Progenitor cell of endocrine pancreas (in vitro differentiated cells): ENCODE measurements around the gene S1PR3. TPM values are rescaled to one million over a fixed set of nuclear protein-coding genes. Genes with fewer than 3 reads are reported as not detected.

Source experiments
- DNase-seq: peaks from one replicate; pipeline ENCODE4 v3.0.0; 2021; ENCODE audit warnings: low spot score; ENCODE audit not compliant: unreplicated experiment
- H3K27ac Mint-ChIP-seq: 2 replicates; pipeline ENCODE4 v1.8.0; 2021; ENCODE audit warnings: mild to moderate bottlenecking, moderate library complexity, mixed read lengths
- H3K27me3 Mint-ChIP-seq: 2 replicates; pipeline ENCODE4 v1.8.0; 2021; ENCODE audit warnings: mixed read lengths
- H3K36me3 Mint-ChIP-seq: 2 replicates; pipeline ENCODE4 v1.8.0; 2022; ENCODE audit warnings: mixed read lengths; ENCODE audit not compliant: insufficient read depth
- H3K4me1 Mint-ChIP-seq: 2 replicates; pipeline ENCODE4 v1.8.0; 2021; ENCODE audit warnings: low read depth, mixed read lengths
- H3K4me3 Mint-ChIP-seq: 2 replicates; pipeline ENCODE4 v1.8.0; 2021; ENCODE audit warnings: low read depth, mild to moderate bottlenecking, moderate library complexity, mixed read lengths
- H3K9me3 Mint-ChIP-seq: 2 replicates; pipeline ENCODE4 v1.8.0; 2021; ENCODE audit warnings: low read depth, mixed read lengths
- total RNA-seq: library from RNA; stranded (reverse); gene quantifications from 2 replicates; pipeline ENCODE4 v1.2.1, GENCODE V29; 2021
- TF ChIP-seq, protein P1 (sequence below): fragments of 200-600 bp; sonication (generic); IDR thresholded peaks from one replicate; pipeline ENCODE4 v1.5.0; 2021; ENCODE audit warnings: antibody characterized with exemption, mild to moderate bottlenecking; ENCODE audit not compliant: unreplicated experiment

Gene S1PR3
- total RNA-seq, 1 donor from 2014 or later: 1.6 TPM

DNA sequence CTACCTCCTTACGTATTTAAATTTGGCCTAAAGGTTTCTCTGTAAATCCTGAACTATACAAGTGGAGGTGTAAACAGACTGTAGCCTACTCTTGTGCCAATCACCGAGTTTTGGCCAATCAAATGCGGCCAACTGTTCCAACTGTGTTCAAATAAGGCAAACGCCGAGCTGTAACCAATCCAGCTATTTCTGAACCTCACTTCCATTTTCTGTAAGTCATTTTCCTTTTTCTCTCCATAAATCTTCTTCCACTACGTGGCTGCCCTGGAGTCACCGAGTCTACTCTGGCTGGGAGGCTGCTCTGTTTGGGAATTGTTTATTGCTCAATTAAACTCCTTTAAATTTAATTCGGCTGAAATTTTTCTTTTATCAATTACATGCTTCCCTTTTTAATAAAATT, 58.4 kb downstream of the S1PR3 start:
- TF ChIP-seq, protein P1, sequence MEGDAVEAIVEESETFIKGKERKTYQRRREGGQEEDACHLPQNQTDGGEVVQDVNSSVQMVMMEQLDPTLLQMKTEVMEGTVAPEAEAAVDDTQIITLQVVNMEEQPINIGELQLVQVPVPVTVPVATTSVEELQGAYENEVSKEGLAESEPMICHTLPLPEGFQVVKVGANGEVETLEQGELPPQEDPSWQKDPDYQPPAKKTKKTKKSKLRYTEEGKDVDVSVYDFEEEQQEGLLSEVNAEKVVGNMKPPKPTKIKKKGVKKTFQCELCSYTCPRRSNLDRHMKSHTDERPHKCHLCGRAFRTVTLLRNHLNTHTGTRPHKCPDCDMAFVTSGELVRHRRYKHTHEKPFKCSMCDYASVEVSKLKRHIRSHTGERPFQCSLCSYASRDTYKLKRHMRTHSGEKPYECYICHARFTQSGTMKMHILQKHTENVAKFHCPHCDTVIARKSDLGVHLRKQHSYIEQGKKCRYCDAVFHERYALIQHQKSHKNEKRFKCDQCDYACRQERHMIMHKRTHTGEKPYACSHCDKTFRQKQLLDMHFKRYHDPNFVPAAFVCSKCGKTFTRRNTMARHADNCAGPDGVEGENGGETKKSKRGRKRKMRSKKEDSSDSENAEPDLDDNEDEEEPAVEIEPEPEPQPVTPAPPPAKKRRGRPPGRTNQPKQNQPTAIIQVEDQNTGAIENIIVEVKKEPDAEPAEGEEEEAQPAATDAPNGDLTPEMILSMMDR: no peak
- Mint-ChIP-seq H3K9me3 (peaks cover 2% of the 10 kb centered on the region), H3K27ac (no peak overlapping the region), H3K27me3 (no peaks in the 10 kb centered on the region), H3K4me1 (peaks cover 3% of the 10 kb centered on the region), H3K4me3 (no peak overlapping the region), H3K36me3 (peaks cover 1% of the 10 kb centered on the region)
- no peak for DNase-seq

GRCh38 chr9:89051421-89052025, 60.3 kb downstream of the S1PR3 start:
- peaks cover 2% of the 10 kb centered on the region for H3K9me3 Mint-ChIP-seq
- H3K36me3 Mint-ChIP-seq: peaks cover 1% of the 10 kb centered on the region
- no peak for DNase-seq
- no peak overlapping the region for H3K27ac Mint-ChIP-seq
- TF ChIP-seq, protein P1: no peak
- peaks cover 3% of the 10 kb centered on the region for H3K4me1 Mint-ChIP-seq
- no peaks in the 10 kb centered on the region for H3K27me3 Mint-ChIP-seq
- no peak overlapping the region for H3K4me3 Mint-ChIP-seq

- no peaks in the 10 kb centered on the region for H3K27me3 Mint-ChIP-seq
- H3K27ac Mint-ChIP-seq: no peak overlapping the region
- peaks cover 2% of the 10 kb centered on the region for H3K9me3 Mint-ChIP-seq
- peaks cover 1% of the 10 kb centered on the region for H3K36me3 Mint-ChIP-seq
- DNase-seq: no peak
- TF ChIP-seq, protein P1: no peak
- no peak overlapping the region for H3K4me3 Mint-ChIP-seq
- H3K4me1 Mint-ChIP-seq: peaks cover 3% of the 10 kb centered on the region
Observed at GRCh38 chr9:89052470-89053097, 61.3 kb downstream of the S1PR3 start.

DNA sequence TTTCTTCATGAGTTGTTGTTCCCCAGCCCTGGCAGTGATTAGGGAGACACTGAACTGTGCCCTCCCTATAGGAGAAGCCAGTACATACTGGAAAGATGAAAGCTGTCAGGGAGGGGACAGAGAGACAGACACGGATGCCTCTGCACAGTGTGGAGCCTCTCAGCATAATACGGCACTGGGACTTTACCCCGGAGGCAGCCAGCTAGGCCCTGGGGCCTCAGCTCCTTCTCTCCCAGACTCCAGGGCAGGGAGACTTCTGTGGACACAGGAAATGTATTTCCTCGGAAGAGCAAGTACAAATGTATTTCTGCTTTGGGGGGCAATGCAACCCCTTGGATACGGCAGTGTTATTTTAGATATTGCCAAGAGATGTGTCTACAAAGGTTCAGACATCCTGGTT, 62.0 kb downstream of the S1PR3 start:
- Mint-ChIP-seq H3K36me3 (peaks cover under 1% of the 10 kb centered on the region), H3K4me1 (peaks cover 3% of the 10 kb centered on the region), H3K9me3 (peaks cover under 1% of the 10 kb centered on the region), H3K27me3 (no peaks in the 10 kb centered on the region), H3K27ac (no peak overlapping the region), H3K4me3 (no peak overlapping the region)
- TF ChIP-seq, protein P1: no peak
- no peak for DNase-seq

Other genes starting within 250 kb of the S1PR3 start
- 1.3 TPM in 2 replicates for gene SHC3, start 187.3 kb downstream of the S1PR3 start, total RNA-seq